ENCODE data around the gene APRT.

The APRT gene

DNA sequence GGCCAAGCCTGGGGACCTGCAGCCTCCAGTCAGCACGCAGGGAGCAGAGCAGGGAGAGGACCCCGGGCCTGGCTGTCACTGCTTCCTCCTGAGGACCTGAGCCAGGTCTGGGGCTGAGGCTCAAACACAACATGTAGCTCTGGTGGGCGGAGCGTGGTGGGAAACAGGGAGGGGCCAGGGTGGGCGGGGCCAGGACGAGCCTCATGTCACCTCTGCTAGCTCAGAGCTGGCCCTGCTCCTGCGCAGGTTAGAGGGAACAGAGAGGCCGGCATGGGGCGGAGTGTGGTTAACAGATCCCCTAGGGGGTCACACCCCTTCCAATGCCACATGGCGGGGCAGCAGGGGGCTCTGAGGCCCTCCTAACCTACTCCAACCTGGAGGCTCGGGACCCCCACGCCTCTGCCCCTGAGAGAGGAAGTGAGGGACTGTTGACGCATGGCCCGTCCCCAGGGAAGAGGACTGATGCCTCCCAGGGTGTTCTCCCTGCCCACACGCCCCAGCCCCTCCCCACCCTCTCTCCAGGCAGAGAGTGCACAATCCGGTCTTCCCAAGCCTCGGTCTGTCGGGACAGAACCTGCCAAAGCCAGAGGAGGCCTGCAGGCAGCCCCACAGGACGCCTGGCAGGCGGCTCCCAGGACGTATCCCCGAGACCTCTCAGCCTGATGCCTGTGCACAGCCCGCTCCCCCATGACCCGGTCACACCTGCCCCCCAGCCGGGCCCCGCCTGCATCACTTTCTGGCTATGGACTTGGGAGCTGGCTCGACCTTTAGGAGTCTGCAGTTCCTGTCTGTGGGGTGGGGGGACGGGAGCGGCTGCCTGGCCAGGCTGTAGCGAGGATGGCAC lies 41.9 kb downstream of the APRT start:
- peak; percentile 40 for DNase-seq

GRCh38 chr16:88768071-88768783 lies 43.5 kb downstream of the APRT start:
- no peak for DNase-seq

GRCh38 chr16:88767546-88768070 lies 44.1 kb downstream of the APRT start:
- no peak for DNase-seq

DNA sequence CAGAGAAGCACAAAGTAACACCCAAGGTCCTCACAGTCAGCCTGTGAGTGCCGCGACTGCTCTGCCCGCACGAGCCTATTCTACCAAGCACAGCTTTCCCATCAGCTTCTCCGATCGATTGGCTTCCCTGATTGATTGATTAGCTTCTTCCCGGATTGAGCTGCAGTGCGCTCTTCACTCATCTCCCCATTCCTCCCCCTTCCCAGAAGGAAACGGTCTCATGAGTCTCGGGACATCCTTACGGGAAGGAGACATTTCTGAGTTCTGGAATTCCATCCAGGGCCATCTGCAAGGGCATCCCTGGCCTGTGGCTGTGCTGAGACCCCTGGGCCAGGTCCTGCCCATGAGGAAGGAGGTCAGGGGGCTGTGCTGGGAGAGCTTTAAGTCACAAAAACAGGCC lies 44.8 kb downstream of the APRT start:
- no peak for DNase-seq

GRCh38 chr16:88764913-88765349 lies 46.8 kb downstream of the APRT start:
- DNase-seq: no peak

- no peak for DNase-seq
Measured at GRCh38 chr16:88764080-88764479, 47.6 kb downstream of the APRT start.

DNA sequence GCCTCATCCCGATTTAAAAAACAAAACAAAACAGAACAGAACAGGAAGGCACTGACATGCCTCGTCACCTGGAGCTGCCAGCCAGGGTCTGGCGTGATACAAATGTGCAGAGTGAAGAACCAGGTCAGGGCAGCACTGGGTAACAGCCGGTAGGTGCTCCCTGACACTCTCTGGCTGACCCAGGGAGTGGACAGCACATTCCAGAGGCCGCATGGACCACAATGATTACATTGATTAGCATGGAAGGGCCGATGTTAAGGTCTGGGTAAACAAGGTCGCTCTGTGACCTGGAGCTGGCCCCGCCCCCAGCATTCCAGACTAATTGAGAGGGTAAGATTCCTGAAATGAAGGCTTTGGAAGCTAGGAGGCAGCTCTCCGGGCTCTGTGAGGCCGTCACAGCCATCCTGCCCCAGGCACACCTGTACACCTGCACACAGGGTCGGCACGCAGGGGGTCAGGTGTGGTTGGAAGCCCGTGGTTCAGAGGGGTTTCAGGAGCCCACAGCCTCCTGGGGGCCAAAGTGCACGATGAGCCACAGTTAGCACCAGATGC lies 48.1 kb downstream of the APRT start:
- DNase-seq: no peak

DNA sequence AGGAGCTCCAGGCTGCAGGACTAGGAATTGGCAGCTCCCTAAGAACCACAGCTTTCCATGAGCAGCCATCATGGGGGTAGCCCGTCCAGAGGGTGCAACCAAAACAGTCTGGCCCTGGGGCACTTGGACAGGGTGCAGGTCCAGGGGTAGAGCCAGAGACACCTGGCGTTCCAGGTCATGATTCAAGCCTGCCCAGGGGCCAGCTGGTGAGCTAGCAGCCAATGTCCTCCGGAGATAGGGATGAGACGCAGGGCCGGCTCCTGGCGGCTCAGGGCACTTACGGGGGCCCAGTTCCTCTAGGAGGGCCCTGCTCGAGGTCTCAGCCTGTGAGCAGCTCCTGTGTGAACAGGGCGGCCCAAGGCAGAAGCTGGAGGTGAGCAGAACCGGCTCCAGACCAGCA lies 48.8 kb downstream of the APRT start:
- no peak for DNase-seq

GRCh38 chr16:88762258-88762870 lies 49.4 kb downstream of the APRT start:
- no peak for DNase-seq

- no peak for DNase-seq
Measured at GRCh38 chr16:88761830-88762229, 49.9 kb downstream of the APRT start.

DNA sequence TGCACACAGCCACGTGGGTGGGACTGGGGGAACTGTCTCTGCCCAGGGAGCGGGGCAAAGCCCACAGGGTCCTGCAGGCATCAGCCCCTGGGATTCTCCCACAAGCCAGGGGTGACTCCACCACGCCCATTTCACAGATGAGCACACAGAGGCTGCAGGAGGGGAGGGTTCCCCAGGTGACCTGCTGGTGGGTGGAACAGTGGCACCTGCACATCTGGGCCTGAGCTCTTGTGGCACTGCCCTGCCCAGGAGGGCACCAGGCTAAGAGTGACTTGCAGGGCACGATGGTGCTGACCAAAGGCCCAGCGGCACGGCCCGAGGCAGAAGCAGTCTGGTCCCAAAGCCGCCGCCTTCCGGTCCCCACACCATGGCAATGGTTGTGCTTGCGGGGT lies 50.6 kb downstream of the APRT start:
- DNase-seq: no peak

- peak; percentile 68 for DNase-seq
Measured at GRCh38 chr16:88760424-88761142, 51.1 kb downstream of the APRT start.

DNA sequence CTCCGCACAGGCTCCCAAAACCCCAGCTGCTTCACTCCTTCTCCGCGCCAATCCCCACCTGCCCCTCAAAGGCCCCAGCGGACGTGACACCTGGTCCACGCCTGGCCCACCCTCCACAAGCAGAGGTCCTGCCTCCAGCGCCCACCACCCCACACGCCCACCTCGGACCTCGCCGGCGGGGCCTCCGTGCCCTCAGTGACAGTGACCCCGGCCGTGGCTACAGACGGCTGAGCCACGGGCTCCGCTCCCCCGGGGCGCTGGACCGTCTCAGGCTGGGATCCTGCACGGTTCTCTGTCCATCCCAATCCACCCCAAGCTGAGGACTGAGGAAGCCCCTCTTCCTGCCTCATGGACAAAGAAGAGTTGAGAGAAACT lies 51.8 kb downstream of the APRT start:
- no peak for DNase-seq
